Measurements from ENCODE around the gene FRAS1. TPM values are rescaled to one million over a fixed set of nuclear protein-coding genes. Genes with fewer than 3 reads are reported as not detected.

Gene FRAS1
- total and polyA plus RNA-seq, 9 of the 15 experiments (the other 6 are each of a cell fraction or from before 2014, with no cell fraction given): under 0.01 to 0.11 (median 0.04) TPM; not detected in 2

DNA sequence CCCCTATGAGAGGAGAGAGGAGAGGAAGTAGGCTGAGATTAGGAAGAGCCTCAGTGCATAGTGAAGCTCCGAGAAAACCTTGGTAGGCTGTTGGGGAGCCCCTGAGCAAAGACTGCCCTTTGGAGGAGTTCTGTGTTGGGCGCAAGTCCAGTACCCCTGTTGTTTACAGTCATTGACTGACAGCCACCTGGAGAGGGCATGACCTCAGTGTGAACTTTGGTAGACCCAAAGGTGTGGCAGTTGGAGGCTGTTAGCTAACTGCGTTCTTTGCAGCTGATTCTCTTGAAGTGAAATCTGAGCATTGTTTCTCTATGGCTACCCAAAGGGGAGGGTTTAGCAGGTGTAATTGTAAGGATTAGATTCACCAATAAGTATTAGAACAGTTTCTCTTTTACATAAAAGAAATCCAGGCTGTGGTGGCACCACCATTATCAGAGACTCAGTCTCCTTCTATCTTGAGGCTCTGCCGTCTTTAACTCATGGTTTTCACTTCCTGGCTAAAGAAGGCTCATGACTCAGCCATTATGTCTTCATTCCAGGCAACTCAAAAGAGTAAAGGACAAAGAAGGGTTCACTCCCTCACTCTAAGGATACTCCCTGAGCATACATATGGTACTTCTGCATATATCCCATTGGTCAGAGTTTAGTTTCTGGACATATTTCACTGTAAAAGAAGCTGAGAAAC, 527.9 kb downstream of the FRAS1 start (continued):
- no peak for TF ChIP-seq HSF4 (CRISPR knock-in tag; IDR thresholded peaks at IDR 0.05; ENCODE audit: borderline replicate concordance)
- peak; percentile 59; the same call in 1 of the 2 replicates for TF ChIP-seq MAFK (IDR thresholded peaks at IDR 0.05; ENCODE audit: low read length)
- peak; percentile 68 for TF ChIP-seq MAFG (tag; conservative IDR thresholded peaks at IDR 0.05)
- no peak for TF ChIP-seq GTF2A2 (tag; IDR thresholded peaks at IDR 0.05)
- TF ChIP-seq SRF (CRISPR knock-in tag; IDR thresholded peaks at IDR 0.05): no peak
- peak; percentile 44; the same call in 1 of the 2 replicates for TF ChIP-seq DPF2 (IDR thresholded peaks at IDR 0.05)
- TF ChIP-seq, protein P1, sequence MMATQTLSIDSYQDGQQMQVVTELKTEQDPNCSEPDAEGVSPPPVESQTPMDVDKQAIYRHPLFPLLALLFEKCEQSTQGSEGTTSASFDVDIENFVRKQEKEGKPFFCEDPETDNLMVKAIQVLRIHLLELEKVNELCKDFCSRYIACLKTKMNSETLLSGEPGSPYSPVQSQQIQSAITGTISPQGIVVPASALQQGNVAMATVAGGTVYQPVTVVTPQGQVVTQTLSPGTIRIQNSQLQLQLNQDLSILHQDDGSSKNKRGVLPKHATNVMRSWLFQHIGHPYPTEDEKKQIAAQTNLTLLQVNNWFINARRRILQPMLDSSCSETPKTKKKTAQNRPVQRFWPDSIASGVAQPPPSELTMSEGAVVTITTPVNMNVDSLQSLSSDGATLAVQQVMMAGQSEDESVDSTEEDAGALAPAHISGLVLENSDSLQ (IDR thresholded peaks at IDR 0.05): peak; percentile 61; the same call in 1 of the 2 replicates
- no peak for TF ChIP-seq ZNF134 (CRISPR knock-in tag; conservative IDR thresholded peaks at IDR 0.05)
- no peak for TF ChIP-seq PPARD (CRISPR knock-in tag; IDR thresholded peaks at IDR 0.05)
- peak; percentile 62; the same call in 1 of the 2 replicates for TF ChIP-seq BACH1 (tag; IDR thresholded peaks at IDR 0.05)
- TF ChIP-seq, protein P2, sequence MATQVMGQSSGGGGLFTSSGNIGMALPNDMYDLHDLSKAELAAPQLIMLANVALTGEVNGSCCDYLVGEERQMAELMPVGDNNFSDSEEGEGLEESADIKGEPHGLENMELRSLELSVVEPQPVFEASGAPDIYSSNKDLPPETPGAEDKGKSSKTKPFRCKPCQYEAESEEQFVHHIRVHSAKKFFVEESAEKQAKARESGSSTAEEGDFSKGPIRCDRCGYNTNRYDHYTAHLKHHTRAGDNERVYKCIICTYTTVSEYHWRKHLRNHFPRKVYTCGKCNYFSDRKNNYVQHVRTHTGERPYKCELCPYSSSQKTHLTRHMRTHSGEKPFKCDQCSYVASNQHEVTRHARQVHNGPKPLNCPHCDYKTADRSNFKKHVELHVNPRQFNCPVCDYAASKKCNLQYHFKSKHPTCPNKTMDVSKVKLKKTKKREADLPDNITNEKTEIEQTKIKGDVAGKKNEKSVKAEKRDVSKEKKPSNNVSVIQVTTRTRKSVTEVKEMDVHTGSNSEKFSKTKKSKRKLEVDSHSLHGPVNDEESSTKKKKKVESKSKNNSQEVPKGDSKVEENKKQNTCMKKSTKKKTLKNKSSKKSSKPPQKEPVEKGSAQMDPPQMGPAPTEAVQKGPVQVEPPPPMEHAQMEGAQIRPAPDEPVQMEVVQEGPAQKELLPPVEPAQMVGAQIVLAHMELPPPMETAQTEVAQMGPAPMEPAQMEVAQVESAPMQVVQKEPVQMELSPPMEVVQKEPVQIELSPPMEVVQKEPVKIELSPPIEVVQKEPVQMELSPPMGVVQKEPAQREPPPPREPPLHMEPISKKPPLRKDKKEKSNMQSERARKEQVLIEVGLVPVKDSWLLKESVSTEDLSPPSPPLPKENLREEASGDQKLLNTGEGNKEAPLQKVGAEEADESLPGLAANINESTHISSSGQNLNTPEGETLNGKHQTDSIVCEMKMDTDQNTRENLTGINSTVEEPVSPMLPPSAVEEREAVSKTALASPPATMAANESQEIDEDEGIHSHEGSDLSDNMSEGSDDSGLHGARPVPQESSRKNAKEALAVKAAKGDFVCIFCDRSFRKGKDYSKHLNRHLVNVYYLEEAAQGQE (IDR thresholded peaks at IDR 0.05; ENCODE audit: borderline replicate concordance): no peak
- TF ChIP-seq, protein P2 (CRISPR knock-in tag; IDR thresholded peaks at IDR 0.05; ENCODE audit: low read depth): no peak
- TF ChIP-seq ZBTB2 (IDR thresholded peaks at IDR 0.05): no peak
- TF ChIP-seq, protein P3, sequence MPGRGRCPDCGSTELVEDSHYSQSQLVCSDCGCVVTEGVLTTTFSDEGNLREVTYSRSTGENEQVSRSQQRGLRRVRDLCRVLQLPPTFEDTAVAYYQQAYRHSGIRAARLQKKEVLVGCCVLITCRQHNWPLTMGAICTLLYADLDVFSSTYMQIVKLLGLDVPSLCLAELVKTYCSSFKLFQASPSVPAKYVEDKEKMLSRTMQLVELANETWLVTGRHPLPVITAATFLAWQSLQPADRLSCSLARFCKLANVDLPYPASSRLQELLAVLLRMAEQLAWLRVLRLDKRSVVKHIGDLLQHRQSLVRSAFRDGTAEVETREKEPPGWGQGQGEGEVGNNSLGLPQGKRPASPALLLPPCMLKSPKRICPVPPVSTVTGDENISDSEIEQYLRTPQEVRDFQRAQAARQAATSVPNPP (IDR thresholded peaks at IDR 0.05; ENCODE audit: borderline replicate concordance, insufficient read depth, insufficient read length): no peak
- TF ChIP-seq KLF16 (IDR thresholded peaks at IDR 0.05): no peak
